CD4-positive, alpha-beta T cell treated with Interferon alpha-2 for 1 hour (primary cell): ENCODE data around the gene NUAK1.
"Not testable (repeated sequence)": the region's sequence is repeated elsewhere in the genome, so short reads cannot be mapped to it uniquely, and the experiment has no call there.

Experiments used
- DNase-seq, 2 donors: peaks; one replicate each; pipeline ENCODE4 v3.0.0-alpha.2; 2020 to 2022

NUAK1 gene

GRCh38 chr12:106027911-106028310 is 110.8 kb downstream of the NUAK1 start:
- DNase-seq: no peak

GRCh38 chr12:106027286-106027685 is 111.5 kb downstream of the NUAK1 start:
- no peak for DNase-seq

- DNase-seq: no peak
Measured at GRCh38 chr12:106025129-106025528, 113.6 kb downstream of the NUAK1 start.

DNA sequence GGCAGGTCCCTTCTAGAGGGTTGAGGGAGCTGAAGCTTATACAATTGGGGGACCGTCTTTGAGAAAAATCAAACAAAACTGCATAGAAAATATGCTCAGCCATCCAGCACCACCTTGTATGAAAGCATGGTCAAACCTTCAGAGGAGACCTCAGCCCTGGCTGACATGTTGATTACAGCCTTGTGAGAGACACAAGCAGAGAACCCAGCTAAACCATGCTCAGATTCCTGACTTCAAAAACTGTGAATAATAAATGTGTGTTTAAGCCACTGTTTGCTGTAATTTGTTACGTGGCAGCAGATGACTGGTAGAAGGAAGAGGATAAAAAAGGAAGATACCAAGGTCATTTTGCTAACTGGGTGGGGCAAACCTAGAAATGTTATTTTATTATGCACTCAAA is 115.7 kb downstream of the NUAK1 start:
- DNase-seq: no peak

- no peak for DNase-seq
Measured at GRCh38 chr12:106022568-106023012, 116.2 kb downstream of the NUAK1 start.

GRCh38 chr12:106021516-106021915 is 117.2 kb downstream of the NUAK1 start:
- no peak for DNase-seq

DNA sequence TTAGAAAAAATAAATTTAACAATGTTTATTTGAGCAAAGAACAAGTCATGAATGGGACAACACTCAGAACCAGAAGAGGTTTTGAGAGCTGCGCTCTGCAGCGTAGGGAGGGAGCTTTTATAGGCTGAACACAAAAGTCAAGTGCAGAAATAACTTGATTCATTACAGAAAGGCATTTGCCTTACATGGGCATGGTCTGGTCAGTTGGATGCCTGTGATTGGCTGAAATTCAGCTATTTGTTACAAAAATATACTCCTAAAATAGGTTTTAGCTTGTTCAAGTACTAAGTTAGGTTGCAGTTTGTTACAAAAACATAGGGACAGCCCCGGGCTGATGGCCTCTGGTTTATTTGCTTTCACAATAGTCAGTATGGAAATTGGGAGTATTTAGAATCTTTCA is 118.0 kb downstream of the NUAK1 start:
- no peak for DNase-seq

DNA sequence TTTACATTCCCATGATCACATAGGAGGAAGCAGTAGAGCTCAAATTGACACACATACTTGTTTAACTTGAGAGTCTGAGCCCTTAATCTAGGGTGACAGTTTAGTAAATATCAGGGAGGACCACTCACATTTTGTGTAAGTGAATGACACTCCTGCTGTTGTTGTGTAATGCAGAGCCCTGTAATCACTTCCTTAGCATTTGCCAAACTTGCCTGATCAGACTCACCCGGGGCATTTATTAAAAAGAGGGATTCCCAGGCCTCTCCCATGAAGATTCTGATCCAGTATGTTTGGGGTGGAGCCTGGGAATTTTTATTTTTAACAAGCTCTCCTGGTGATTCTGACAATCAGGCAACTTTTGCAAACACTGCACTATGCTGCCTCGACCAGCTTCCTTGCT is 119.6 kb downstream of the NUAK1 start:
- DNase-seq: no peak

GRCh38 chr12:106018286-106018685 is 120.5 kb downstream of the NUAK1 start:
- no peak for DNase-seq

DNA sequence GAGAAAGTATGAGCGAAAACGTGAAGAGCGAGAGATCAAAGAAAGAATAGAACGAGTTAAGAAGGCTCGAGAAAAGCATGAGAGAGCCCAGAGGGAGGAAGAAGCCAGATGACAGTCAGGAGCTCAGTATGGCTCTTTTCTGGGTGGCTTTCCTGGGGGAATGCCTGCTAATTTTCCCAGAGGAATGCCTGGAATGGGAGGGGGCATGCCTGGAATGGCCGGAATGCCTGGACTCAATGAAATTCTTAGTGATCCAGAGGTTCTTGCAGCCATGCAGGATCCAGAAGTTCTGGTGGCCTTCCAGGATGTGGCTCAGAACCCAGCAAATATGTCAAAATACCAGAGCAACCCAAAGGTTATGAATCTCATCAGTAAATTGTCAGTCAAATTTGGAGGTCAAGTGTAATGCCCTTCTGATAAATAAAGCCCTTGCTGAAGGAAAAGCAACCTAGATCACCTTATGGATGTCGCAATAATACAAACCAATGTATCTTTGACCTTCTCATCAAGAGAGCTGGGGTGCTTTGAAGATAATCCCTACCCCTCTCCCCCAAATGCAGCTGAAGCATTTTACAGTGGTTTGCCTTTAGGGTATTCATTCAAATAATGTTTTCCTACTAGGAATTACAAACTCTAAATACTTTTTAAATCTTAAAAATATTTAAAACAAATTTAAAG is 122.0 kb downstream of the NUAK1 start:
- DNase-seq: not testable (repeated sequence)

- DNase-seq: no peak
Measured at GRCh38 chr12:106015646-106016045, 123.1 kb downstream of the NUAK1 start.

- no peak for DNase-seq
Measured at GRCh38 chr12:106013941-106014340, 124.8 kb downstream of the NUAK1 start.
